ENCODE data around the gene DKK1.

DNA sequence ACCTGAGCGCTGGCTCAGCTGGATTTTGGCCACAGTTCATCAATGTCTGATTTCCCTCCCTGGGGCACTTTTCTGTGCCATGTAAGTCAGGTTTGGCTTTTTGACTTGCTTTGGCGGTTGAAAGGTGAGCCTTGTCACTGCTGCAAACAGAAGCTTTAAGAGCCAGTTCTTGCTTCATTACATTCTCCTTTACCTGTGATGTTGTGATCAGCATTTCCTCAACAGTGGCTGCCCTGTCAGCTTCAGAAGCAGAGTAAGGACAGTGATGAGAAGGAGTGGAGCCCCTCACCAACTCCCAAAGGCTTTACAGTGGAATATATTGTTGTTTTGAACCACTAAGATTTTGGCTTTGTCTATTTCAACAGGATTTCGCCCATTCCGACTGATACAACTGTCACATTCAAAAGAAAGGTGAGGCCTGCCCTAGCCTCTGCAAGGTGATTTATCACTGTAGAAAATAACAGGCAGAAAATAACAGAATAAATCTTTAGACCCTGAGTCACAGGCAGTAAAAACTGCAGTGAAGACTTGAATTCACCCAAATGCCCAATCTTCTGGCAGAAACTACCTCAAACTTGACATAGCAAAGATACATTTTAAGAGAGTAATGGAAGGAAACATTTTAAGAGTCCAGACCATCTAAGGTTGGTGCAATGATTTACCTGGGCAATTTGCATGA lies 13.3 kb upstream of the DKK1 start:
- TF ChIP-seq, protein P1, sequence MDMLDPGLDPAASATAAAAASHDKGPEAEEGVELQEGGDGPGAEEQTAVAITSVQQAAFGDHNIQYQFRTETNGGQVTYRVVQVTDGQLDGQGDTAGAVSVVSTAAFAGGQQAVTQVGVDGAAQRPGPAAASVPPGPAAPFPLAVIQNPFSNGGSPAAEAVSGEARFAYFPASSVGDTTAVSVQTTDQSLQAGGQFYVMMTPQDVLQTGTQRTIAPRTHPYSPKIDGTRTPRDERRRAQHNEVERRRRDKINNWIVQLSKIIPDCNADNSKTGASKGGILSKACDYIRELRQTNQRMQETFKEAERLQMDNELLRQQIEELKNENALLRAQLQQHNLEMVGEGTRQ (IDR thresholded peaks at IDR 0.05) = no peak
- TF ChIP-seq, protein P2, sequence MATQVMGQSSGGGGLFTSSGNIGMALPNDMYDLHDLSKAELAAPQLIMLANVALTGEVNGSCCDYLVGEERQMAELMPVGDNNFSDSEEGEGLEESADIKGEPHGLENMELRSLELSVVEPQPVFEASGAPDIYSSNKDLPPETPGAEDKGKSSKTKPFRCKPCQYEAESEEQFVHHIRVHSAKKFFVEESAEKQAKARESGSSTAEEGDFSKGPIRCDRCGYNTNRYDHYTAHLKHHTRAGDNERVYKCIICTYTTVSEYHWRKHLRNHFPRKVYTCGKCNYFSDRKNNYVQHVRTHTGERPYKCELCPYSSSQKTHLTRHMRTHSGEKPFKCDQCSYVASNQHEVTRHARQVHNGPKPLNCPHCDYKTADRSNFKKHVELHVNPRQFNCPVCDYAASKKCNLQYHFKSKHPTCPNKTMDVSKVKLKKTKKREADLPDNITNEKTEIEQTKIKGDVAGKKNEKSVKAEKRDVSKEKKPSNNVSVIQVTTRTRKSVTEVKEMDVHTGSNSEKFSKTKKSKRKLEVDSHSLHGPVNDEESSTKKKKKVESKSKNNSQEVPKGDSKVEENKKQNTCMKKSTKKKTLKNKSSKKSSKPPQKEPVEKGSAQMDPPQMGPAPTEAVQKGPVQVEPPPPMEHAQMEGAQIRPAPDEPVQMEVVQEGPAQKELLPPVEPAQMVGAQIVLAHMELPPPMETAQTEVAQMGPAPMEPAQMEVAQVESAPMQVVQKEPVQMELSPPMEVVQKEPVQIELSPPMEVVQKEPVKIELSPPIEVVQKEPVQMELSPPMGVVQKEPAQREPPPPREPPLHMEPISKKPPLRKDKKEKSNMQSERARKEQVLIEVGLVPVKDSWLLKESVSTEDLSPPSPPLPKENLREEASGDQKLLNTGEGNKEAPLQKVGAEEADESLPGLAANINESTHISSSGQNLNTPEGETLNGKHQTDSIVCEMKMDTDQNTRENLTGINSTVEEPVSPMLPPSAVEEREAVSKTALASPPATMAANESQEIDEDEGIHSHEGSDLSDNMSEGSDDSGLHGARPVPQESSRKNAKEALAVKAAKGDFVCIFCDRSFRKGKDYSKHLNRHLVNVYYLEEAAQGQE (IDR thresholded peaks at IDR 0.05) = no peak
- TF ChIP-seq CEBPB (IDR thresholded peaks at IDR 0.05) (no peak), PHF8 (IDR thresholded peaks at IDR 0.05; ENCODE audit: borderline replicate concordance, low read depth) (no peak), NR3C1 (IDR thresholded peaks at IDR 0.05) (no peak), NFE2L2 (conservative IDR thresholded peaks at IDR 0.05; ENCODE audit: low read length) (no peak), ZFP36 (IDR thresholded peaks at IDR 0.05; ENCODE audit: borderline replicate concordance, partially characterized antibody) (no peak), POLR2A (IDR thresholded peaks at IDR 0.05; ENCODE audit: low read length) (no peak)
- TF ChIP-seq, protein P3, sequence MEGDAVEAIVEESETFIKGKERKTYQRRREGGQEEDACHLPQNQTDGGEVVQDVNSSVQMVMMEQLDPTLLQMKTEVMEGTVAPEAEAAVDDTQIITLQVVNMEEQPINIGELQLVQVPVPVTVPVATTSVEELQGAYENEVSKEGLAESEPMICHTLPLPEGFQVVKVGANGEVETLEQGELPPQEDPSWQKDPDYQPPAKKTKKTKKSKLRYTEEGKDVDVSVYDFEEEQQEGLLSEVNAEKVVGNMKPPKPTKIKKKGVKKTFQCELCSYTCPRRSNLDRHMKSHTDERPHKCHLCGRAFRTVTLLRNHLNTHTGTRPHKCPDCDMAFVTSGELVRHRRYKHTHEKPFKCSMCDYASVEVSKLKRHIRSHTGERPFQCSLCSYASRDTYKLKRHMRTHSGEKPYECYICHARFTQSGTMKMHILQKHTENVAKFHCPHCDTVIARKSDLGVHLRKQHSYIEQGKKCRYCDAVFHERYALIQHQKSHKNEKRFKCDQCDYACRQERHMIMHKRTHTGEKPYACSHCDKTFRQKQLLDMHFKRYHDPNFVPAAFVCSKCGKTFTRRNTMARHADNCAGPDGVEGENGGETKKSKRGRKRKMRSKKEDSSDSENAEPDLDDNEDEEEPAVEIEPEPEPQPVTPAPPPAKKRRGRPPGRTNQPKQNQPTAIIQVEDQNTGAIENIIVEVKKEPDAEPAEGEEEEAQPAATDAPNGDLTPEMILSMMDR (IDR thresholded peaks at IDR 0.05) = no peak
- TF ChIP-seq, protein P4, sequence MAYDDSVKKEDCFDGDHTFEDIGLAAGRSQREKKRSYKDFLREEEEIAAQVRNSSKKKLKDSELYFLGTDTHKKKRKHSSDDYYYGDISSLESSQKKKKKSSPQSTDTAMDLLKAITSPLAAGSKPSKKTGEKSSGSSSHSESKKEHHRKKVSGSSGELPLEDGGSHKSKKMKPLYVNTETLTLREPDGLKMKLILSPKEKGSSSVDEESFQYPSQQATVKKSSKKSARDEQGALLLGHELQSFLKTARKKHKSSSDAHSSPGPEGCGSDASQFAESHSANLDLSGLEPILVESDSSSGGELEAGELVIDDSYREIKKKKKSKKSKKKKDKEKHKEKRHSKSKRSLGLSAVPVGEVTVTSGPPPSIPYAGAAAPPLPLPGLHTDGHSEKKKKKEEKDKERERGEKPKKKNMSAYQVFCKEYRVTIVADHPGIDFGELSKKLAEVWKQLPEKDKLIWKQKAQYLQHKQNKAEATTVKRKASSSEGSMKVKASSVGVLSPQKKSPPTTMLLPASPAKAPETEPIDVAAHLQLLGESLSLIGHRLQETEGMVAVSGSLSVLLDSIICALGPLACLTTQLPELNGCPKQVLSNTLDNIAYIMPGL (CRISPR knock-in tag; IDR thresholded peaks at IDR 0.05; ENCODE audit: borderline replicate concordance) = no peak

All from A549 (cell line).